Dedifferentiated amniotic fluid mesenchymal stem cell (primary cell): ENCODE measurements around the gene GNB5.

ENCODE experiments used
- DNase-seq: peaks from one replicate; pipeline ENCODE4 v3.0.0-alpha.2; 2016; ENCODE audit errors: extremely low spot score

The GNB5 gene

GRCh38 chr15:52066842-52067544, 124.2 kb downstream of the GNB5 start:
- DNase-seq, result no peak
